PC-3 (cell line): ENCODE results near the gene SH3RF1. TPM values are rescaled to one million over a fixed set of nuclear protein-coding genes. Genes with fewer than 3 reads are reported as not detected.

Experiments used
- ATAC-seq: fragments of 200-7000 bp; cut with Tn5 transposase; 2 replicates; pipeline ENCODE4 v1.9.1; 2020; ENCODE audit warnings: mild to moderate bottlenecking, moderate library complexity
- BruUV-seq: library from RNA; stranded (reverse); fragments of 400-500 nt; replicated peaks from 2 replicates; lab custom pipeline; 2021; lab: Mats Ljungman, UMichigan
- CTCF ChIA-PET: fragments of 300-600 bp; sonication (Branson Sonifier 250); formaldehyde crosslinking; loops from one replicate; lab custom pipeline; 2022; ENCODE audit warnings: antibody characterized with exemption; lab: Charles Lee
- POLR2A ChIA-PET: fragments of 300-600 bp; sonication (Branson Sonifier 250); formaldehyde crosslinking; loops from one replicate; lab custom pipeline; 2022; ENCODE audit warnings: antibody characterized with exemption; ENCODE audit not compliant: unreplicated experiment; lab: Charles Lee
- DNase-seq: peaks from one replicate; pipeline ENCODE4 v3.0.0-alpha.2; 2015
- H2AFZ ChIP-seq: fragments of 300-600 bp; sonication (generic); 2 replicates; pipeline ENCODE4 v1.6.0; 2016; ENCODE audit warnings: antibody characterized with exemption, low read length
- H3F3A ChIP-seq: fragments of 300-600 bp; sonication (generic); one replicate; pipeline ENCODE4 v1.6.0; 2017; ENCODE audit warnings: antibody characterized with exemption, low read length, control low read depth, mild to moderate bottlenecking; ENCODE audit not compliant: unreplicated experiment
- H3K27ac ChIP-seq: fragments of 300-600 bp; sonication (generic); 2 replicates; pipeline ENCODE4 v1.5.1; 2016; ENCODE audit warnings: mild to moderate bottlenecking, low read length
- H3K27me3 ChIP-seq: fragments of 300-600 bp; sonication (generic); 2 replicates; pipeline ENCODE4 v1.6.1; 2016; ENCODE audit warnings: low read length, mixed read lengths
- H3K36me3 ChIP-seq: fragments of 300-600 bp; sonication (generic); 2 replicates; pipeline ENCODE4 v1.6.1; 2016; ENCODE audit warnings: low read depth, mixed run types, low read length, mixed read lengths
- H3K4me1 ChIP-seq: fragments of 300-600 bp; sonication (generic); 2 replicates; pipeline ENCODE4 v1.5.1; 2016; ENCODE audit warnings: low read length; ENCODE audit not compliant: insufficient read depth
- H3K4me2 ChIP-seq: fragments of 300-600 bp; sonication (generic); 2 replicates; pipeline ENCODE4 v1.6.0; 2016; ENCODE audit warnings: low read length
- H3K4me3 ChIP-seq: fragments of 300-600 bp; sonication (generic); 2 replicates; pipeline ENCODE4 v1.5.1; 2016; ENCODE audit warnings: mild to moderate bottlenecking, low read length, mixed read lengths
- H3K79me2 ChIP-seq: fragments of 300-600 bp; sonication (generic); 2 replicates; pipeline ENCODE4 v1.6.1; 2017; ENCODE audit warnings: low read length, mixed read lengths
- H3K9ac ChIP-seq: fragments of 300-600 bp; sonication (generic); 2 replicates; pipeline ENCODE4 v1.6.0; 2016; ENCODE audit warnings: mild to moderate bottlenecking, low read length
- H3K9me2 ChIP-seq: fragments of 300-600 bp; sonication (generic); replicated peaks from 2 replicates; pipeline ENCODE4 v1.6.1; 2016; ENCODE audit warnings: mixed run types, low read length, mixed read lengths
- H3K9me3 ChIP-seq: fragments of 300-600 bp; sonication (generic); 2 replicates; pipeline ENCODE4 v1.6.1; 2016; ENCODE audit warnings: low read length, mixed read lengths
- H4K20me1 ChIP-seq: fragments of 300-600 bp; sonication (generic); 2 replicates; pipeline ENCODE4 v1.6.1; 2016; ENCODE audit warnings: low read length, mixed read lengths
- CTCF ChIP-seq: fragments of 300-600 bp; sonication (generic); conservative IDR thresholded peaks from 2 replicates; pipeline ENCODE4 v1.5.1; 2017; ENCODE audit warnings: antibody characterized with exemption, low read depth, mild to moderate bottlenecking, low read length
- EZH2 ChIP-seq: fragments of 300-600 bp; sonication (generic); IDR thresholded peaks from one replicate; pipeline ENCODE4 v1.6.1; 2017; ENCODE audit warnings: antibody characterized with exemption, mild to moderate bottlenecking, low read length; ENCODE audit not compliant: unreplicated experiment
- EZH2phosphoT487 ChIP-seq: fragments of 300-600 bp; sonication (generic); IDR thresholded peaks from 2 replicates; pipeline ENCODE4 v1.6.1; 2018; ENCODE audit warnings: mild to moderate bottlenecking, antibody characterized with exemption, low read length, borderline replicate concordance
- intact Hi-C: fragments of 100-400 bp; cut with micrococcal nuclease; formaldehyde crosslinking; loops from 2 replicates; pipeline ENCODE4 v1.9.0; 2023
- total RNA-seq: library from RNA; depleted of rRNA; stranded (reverse); fragments of >200 nt; gene quantifications from 2 replicates; pipeline ENCODE4 v1.2.3, GENCODE V29; 2014

SH3RF1 gene
- total RNA-seq, 1 experiment from 2014 or later = 21.0 TPM

GRCh38 chr4:169266661-169267060 lies 4.1 kb downstream of the SH3RF1 start:
- peaks cover 25% of the 10 kb centered on the region for H3K36me3 ChIP-seq
- no peak for TF ChIP-seq CTCF
- no peak for TF ChIP-seq EZH2
- TF ChIP-seq EZH2phosphoT487 = no peak
- ChIA-PET CTCF (interaction anchor here (0.6 kb wide), 1 partner anchor 256 kb away, joined by 5 read pairs; the partner anchor contains the start of gene CBR4), POLR2A (no interaction called here)
- intact Hi-C loops = loop anchor here (5.0 kb wide), 3 partner anchors 114 to 254 kb away; partner anchors contain the start of gene CBR4
- no TSS peak for BruUV-seq
- DNase-seq (no peak), ATAC-seq (no peak)
- H4K20me1 ChIP-seq = peaks cover 23% of the 10 kb centered on the region
- no peaks in the 10 kb centered on the region for H3K9me2 ChIP-seq
- H3K9me3 ChIP-seq = no peaks in the 10 kb centered on the region
- H3K9ac ChIP-seq = no peak overlapping the region
- H3K27me3 ChIP-seq = no peaks in the 10 kb centered on the region
- peak overlapping the region; percentile 95 for H3K4me2 ChIP-seq
- no peak overlapping the region for H2AFZ ChIP-seq
- H3K4me3 ChIP-seq = peak overlapping the region; percentile 87
- H3K4me1 ChIP-seq = peaks cover 20% of the 10 kb centered on the region
- H3K79me2 ChIP-seq = peaks cover 97% of the 10 kb centered on the region
- H3K27ac ChIP-seq = no peak overlapping the region
- no peaks in the 10 kb centered on the region for H3F3A ChIP-seq

GRCh38 chr4:169266081-169266480 lies 4.7 kb downstream of the SH3RF1 start:
- TF ChIP-seq EZH2phosphoT487 = no peak
- TF ChIP-seq CTCF = no peak
- no peak for TF ChIP-seq EZH2
- peaks cover 20% of the 10 kb centered on the region for H3K4me1 ChIP-seq
- peaks cover 25% of the 10 kb centered on the region for H3K36me3 ChIP-seq
- peaks cover 97% of the 10 kb centered on the region for H3K79me2 ChIP-seq
- H3F3A ChIP-seq = no peaks in the 10 kb centered on the region
- H4K20me1 ChIP-seq = peaks cover 24% of the 10 kb centered on the region
- H3K9me2 ChIP-seq = no peaks in the 10 kb centered on the region
- ChIA-PET POLR2A (no interaction called here), CTCF (interaction anchor here (0.6 kb wide), 1 partner anchor 256 kb away, joined by 5 read pairs; the partner anchor contains the start of gene CBR4)
- H3K27me3 ChIP-seq = no peaks in the 10 kb centered on the region
- peak overlapping the region; percentile 42; the same call in 1 of the 2 replicates for H3K4me3 ChIP-seq
- no TSS peak for BruUV-seq
- no peak overlapping the region for H3K27ac ChIP-seq
- H3K4me2 ChIP-seq = peak overlapping the region; percentile 49
- no peak overlapping the region for H3K9ac ChIP-seq
- DNase-seq (no peak), ATAC-seq (no peak)
- no peak overlapping the region for H2AFZ ChIP-seq
- intact Hi-C loops = loop anchor here (5.0 kb wide), 3 partner anchors 114 to 254 kb away; partner anchors contain the start of gene CBR4
- no peaks in the 10 kb centered on the region for H3K9me3 ChIP-seq

- ChIA-PET POLR2A (no interaction called here), CTCF (no interaction called here)
- Histone ChIP-seq H4K20me1 (peaks cover 26% of the 10 kb centered on the region), H3K4me1 (peaks cover 20% of the 10 kb centered on the region), H3K27ac (no peak overlapping the region), H2AFZ (no peak overlapping the region), H3K27me3 (no peaks in the 10 kb centered on the region), H3K4me3 (no peak overlapping the region), H3K9me3 (no peaks in the 10 kb centered on the region), H3K36me3 (peaks cover 25% of the 10 kb centered on the region), H3K79me2 (peaks cover 100% of the 10 kb centered on the region), H3K9me2 (no peaks in the 10 kb centered on the region), H3K4me2 (no peak overlapping the region), H3K9ac (no peak overlapping the region), H3F3A (no peaks in the 10 kb centered on the region)
- no peak for ATAC-seq
- no TSS peak for BruUV-seq
- TF ChIP-seq CTCF (no peak), EZH2 (no peak), EZH2phosphoT487 (no peak)
- intact Hi-C loops = no loop called here
- DNase-seq = no peak
Observed at GRCh38 chr4:169263791-169264392, 6.9 kb downstream of the SH3RF1 start.
